T-helper 2 cell treated with Interferon-gamma antibody and Interleukin-4, amounts not matched to agents 100 ng/mL and 5 ng/mL, for 36 hours (primary cell): ENCODE data around the gene KLF11. TPM values are rescaled to one million over a fixed set of nuclear protein-coding genes. Genes with fewer than 3 reads are reported as not detected.

ENCODE experiments used
- total RNA-seq: library from RNA; stranded (reverse); gene quantifications from 2 replicates; pipeline ENCODE4 v1.2.3, GENCODE V29; 2022

Gene KLF11
- total RNA-seq, 1 donor from 2014 or later = 10.6 TPM

Other genes starting within 250 kb of the KLF11 start
- 48.3 and 52.8 TPM in 2 replicates for gene TAF1B, start 200.1 kb upstream of the KLF11 start, total RNA-seq
- gene GRHL1, start 91.9 kb upstream of the KLF11 start, total RNA-seq = 0.75 and 1.0 TPM in 2 replicates
- gene CYS1, start 36.9 kb downstream of the KLF11 start, total RNA-seq = 0.70 and 0.73 TPM in 2 replicates
- 493 and 506 TPM in 2 replicates for gene RRM2, start 79.2 kb downstream of the KLF11 start, total RNA-seq